Measurements from ENCODE around the gene PDC.

DNA sequence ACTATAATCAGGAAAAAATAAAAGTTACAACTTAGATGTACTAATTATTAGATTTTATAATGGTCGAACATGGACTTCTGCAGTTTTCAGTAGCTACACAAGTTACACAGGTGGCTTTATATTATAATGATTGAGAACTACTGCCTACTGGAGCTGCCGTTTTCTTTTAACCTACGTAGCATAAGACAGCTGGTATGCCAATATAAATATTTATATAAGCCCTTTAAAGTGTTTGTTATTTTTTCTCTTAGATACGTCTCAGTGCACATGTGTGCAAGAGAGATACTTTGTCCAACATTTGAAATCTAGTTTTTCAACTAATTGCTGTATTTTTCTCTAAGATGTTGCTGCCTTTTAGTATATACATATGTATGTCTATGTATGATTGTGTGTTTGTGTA lies 42.4 kb downstream of the PDC start:
- TF ChIP-seq, protein P1, sequence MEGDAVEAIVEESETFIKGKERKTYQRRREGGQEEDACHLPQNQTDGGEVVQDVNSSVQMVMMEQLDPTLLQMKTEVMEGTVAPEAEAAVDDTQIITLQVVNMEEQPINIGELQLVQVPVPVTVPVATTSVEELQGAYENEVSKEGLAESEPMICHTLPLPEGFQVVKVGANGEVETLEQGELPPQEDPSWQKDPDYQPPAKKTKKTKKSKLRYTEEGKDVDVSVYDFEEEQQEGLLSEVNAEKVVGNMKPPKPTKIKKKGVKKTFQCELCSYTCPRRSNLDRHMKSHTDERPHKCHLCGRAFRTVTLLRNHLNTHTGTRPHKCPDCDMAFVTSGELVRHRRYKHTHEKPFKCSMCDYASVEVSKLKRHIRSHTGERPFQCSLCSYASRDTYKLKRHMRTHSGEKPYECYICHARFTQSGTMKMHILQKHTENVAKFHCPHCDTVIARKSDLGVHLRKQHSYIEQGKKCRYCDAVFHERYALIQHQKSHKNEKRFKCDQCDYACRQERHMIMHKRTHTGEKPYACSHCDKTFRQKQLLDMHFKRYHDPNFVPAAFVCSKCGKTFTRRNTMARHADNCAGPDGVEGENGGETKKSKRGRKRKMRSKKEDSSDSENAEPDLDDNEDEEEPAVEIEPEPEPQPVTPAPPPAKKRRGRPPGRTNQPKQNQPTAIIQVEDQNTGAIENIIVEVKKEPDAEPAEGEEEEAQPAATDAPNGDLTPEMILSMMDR (IDR thresholded peaks at IDR 0.05): no peak
- no peak for TF ChIP-seq POLR2A (IDR thresholded peaks at IDR 0.05)
- no peak for TF ChIP-seq EP300 (IDR thresholded peaks at IDR 0.05)
- TF ChIP-seq POLR2AphosphoS5 (IDR thresholded peaks at IDR 0.05): no peak

Measured in stomach (tissue), 4 donors.